Gastroesophageal sphincter (tissue), 3 donors: ENCODE data around the gene ALDH1A3.

Experiments
- EP300 ChIP-seq: sonication (generic); formaldehyde crosslinking; IDR thresholded peaks from one replicate; pipeline ENCODE4 v1.6.1; 2017; ENCODE audit warnings: antibody characterized with exemption, mild to moderate bottlenecking
- POLR2A ChIP-seq, 2 donors: fragments of 450-650 bp; IDR thresholded peaks; one replicate each; pipeline ENCODE4 v1.6.1; 2017; ENCODE audit warnings: antibody characterized with exemption in 2 of 2, mild to moderate bottlenecking in 2 of 2, moderate library complexity in 1 of 2
- POLR2AphosphoS5 ChIP-seq: sonication (generic); formaldehyde crosslinking; IDR thresholded peaks from one replicate; pipeline ENCODE4 v1.6.1; 2017; ENCODE audit warnings: antibody characterized with exemption
- TF ChIP-seq, protein P1 (sequence below), 4 experiments: fragments of 200-600 bp in 2 of 4; fragments of 450-650 bp in 2 of 4; sonication (generic) in 1 of 4; IDR thresholded peaks; one replicate each; pipeline ENCODE4 v1.5.1; 2017 to 2019; ENCODE audit warnings: antibody characterized with exemption in 4 of 4, mild to moderate bottlenecking in 2 of 4, moderate library complexity in 2 of 4

- TF ChIP-seq, protein P1, sequence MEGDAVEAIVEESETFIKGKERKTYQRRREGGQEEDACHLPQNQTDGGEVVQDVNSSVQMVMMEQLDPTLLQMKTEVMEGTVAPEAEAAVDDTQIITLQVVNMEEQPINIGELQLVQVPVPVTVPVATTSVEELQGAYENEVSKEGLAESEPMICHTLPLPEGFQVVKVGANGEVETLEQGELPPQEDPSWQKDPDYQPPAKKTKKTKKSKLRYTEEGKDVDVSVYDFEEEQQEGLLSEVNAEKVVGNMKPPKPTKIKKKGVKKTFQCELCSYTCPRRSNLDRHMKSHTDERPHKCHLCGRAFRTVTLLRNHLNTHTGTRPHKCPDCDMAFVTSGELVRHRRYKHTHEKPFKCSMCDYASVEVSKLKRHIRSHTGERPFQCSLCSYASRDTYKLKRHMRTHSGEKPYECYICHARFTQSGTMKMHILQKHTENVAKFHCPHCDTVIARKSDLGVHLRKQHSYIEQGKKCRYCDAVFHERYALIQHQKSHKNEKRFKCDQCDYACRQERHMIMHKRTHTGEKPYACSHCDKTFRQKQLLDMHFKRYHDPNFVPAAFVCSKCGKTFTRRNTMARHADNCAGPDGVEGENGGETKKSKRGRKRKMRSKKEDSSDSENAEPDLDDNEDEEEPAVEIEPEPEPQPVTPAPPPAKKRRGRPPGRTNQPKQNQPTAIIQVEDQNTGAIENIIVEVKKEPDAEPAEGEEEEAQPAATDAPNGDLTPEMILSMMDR (IDR thresholded peaks at IDR 0.05): no peak
- TF ChIP-seq POLR2A (IDR thresholded peaks at IDR 0.05): peak; percentile 66 to 69
- peak; percentile 29 for TF ChIP-seq POLR2AphosphoS5
- no peak for TF ChIP-seq EP300
Observed at GRCh38 chr15:100879464-100880138, at the start of gene ALDH1A3.
